Measurements from ENCODE around the gene RNF213. TPM values are rescaled to one million over a fixed set of nuclear protein-coding genes. Genes with fewer than 3 reads are reported as not detected.

The RNF213 gene
- total RNA-seq, 1 experiment from 2014 or later, result 13.0 TPM

DNA sequence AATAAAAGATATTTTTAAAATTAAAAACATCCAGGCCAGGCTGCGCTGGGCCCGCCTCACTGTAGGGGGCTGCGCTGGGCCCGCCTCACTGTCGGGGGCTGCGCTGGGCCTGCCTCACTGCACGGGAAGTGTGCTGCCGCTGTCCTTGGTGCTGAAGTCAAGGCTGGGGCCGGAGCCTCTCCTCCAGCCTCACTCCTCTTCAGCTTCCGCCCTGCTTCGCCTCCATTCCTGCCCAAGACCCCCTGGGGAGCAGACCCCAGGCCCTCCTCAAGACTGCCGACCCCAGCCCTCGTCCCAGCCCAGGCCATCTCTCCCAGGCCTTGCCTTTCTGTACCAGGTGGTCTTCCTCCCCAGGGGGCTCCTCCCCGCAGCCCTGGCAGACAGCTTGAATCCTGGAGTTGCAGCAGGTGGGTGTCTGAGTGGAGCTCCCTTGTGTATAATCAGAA lies 180.5 kb downstream of the RNF213 start:
- peaks cover 14% of the 10 kb centered on the region for H3K27me3 ChIP-seq
- H3K27ac ChIP-seq, result no peak overlapping the region
- peak; percentile 89 to 92 for DNase-seq
- H3K4me3 ChIP-seq, result no peak overlapping the region
- no peaks in the 10 kb centered on the region for H3K4me1 ChIP-seq
- H3K36me3 ChIP-seq, result no peaks in the 10 kb centered on the region
- H3K9me3 ChIP-seq (replicated peaks), result 0 out of 2 replicates have a peak, but pooled peaks cover 4% of the 10 kb centered on the region

- DNase-seq, result no peak
- H3K27me3 ChIP-seq, result peaks cover 14% of the 10 kb centered on the region
- H3K36me3 ChIP-seq, result no peaks in the 10 kb centered on the region
- H3K27ac ChIP-seq, result no peak overlapping the region
- no peaks in the 10 kb centered on the region for H3K9me3 ChIP-seq (replicated peaks)
- no peak overlapping the region for H3K4me3 ChIP-seq
- no peaks in the 10 kb centered on the region for H3K4me1 ChIP-seq
Observed at GRCh38 chr17:80441598-80442322, 181.1 kb downstream of the RNF213 start.

GRCh38 chr17:80442323-80442659 lies 181.6 kb downstream of the RNF213 start:
- Histone ChIP-seq H3K27me3 (peaks cover 14% of the 10 kb centered on the region), H3K4me1 (no peaks in the 10 kb centered on the region), H3K27ac (no peak overlapping the region), H3K4me3 (no peak overlapping the region), H3K36me3 (no peaks in the 10 kb centered on the region), H3K9me3 (replicated peaks) (no peaks in the 10 kb centered on the region)
- DNase-seq, result no peak

- no peak for DNase-seq
- H3K4me3 ChIP-seq, result no peak overlapping the region
- H3K36me3 ChIP-seq, result no peaks in the 10 kb centered on the region
- H3K27me3 ChIP-seq, result peaks cover 14% of the 10 kb centered on the region
- no peaks in the 10 kb centered on the region for H3K4me1 ChIP-seq
- no peak overlapping the region for H3K27ac ChIP-seq
- no peaks in the 10 kb centered on the region for H3K9me3 ChIP-seq (replicated peaks)
Observed at GRCh38 chr17:80442764-80443163, 182.1 kb downstream of the RNF213 start.

DNA sequence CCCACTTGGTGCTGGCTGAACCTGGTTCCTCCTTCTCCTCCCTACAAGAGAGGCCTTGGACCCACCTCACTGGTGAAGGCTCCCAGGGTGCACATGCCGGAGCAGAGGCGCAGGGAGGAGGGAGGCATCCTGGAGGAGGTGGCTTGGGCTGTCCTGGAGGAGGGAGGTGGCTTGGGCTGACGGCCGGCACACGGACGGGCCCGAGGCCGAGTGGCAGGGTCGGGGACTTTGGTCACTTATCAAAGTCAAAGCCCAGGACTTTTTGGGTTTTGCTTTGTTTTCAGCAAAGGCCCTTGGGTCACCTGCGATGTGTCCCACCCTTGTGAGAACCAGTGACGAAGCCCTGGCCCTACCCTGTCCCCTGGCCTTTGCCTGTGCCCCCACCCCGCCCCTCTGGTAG lies 182.8 kb downstream of the RNF213 start:
- Histone ChIP-seq H3K27ac (no peak overlapping the region), H3K4me1 (no peaks in the 10 kb centered on the region), H3K4me3 (no peak overlapping the region), H3K9me3 (replicated peaks) (no peaks in the 10 kb centered on the region), H3K27me3 (peaks cover 19% of the 10 kb centered on the region), H3K36me3 (no peaks in the 10 kb centered on the region)
- no peak for DNase-seq

DNA sequence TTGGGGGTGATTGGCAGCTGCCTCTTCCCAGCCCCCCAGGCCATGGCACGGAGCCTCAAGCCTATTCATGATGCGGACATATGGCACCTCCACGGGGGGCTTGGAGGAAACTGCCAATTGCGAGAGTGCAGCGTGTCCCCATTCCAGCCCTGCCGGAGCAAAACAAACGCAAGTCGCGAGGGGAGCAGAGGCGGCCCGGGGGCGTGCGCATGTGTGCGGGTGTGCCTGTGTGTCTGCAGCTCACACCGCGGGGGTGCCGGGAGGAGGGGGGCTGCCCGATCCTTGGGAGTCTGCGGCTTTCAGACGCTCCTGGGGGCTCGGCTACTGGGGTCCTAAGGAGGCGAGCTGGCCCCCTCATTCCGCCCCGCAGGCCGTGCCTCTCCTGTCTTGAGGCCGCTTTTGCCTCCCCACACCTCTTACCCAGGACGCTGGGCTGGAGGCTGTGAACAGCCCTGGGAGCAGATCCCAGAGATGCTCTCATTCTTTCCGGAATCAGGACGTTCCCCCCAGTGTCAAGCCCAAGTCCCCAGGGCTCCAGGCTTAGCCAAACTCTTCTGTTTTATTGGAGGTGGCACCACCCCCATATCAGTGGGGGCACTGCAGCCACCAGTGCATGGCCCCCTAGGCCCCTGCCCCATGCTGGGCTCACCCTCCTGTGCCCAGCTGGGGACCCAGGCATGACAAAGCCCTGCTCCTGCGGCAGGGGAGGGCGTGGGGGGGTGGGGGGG lies 183.4 kb downstream of the RNF213 start:
- Histone ChIP-seq H3K4me1 (no peaks in the 10 kb centered on the region), H3K27ac (no peak overlapping the region), H3K9me3 (replicated peaks) (no peaks in the 10 kb centered on the region), H3K4me3 (no peak overlapping the region), H3K27me3 (peaks cover 20% of the 10 kb centered on the region), H3K36me3 (no peaks in the 10 kb centered on the region)
- DNase-seq, result no peak

GRCh38 chr17:80444644-80444979 lies 184.0 kb downstream of the RNF213 start:
- no peaks in the 10 kb centered on the region for H3K36me3 ChIP-seq
- no peaks in the 10 kb centered on the region for H3K4me1 ChIP-seq
- no peaks in the 10 kb centered on the region for H3K9me3 ChIP-seq (replicated peaks)
- H3K27ac ChIP-seq, result no peak overlapping the region
- peaks cover 26% of the 10 kb centered on the region for H3K27me3 ChIP-seq
- DNase-seq, result no peak
- no peak overlapping the region for H3K4me3 ChIP-seq

GRCh38 chr17:80445007-80445725 lies 184.5 kb downstream of the RNF213 start:
- no peak overlapping the region for H3K4me3 ChIP-seq
- no peak for DNase-seq
- H3K27ac ChIP-seq, result no peak overlapping the region
- peaks cover 31% of the 10 kb centered on the region for H3K27me3 ChIP-seq
- H3K4me1 ChIP-seq, result no peaks in the 10 kb centered on the region
- H3K36me3 ChIP-seq, result no peaks in the 10 kb centered on the region
- no peaks in the 10 kb centered on the region for H3K9me3 ChIP-seq (replicated peaks)

- no peaks in the 10 kb centered on the region for H3K36me3 ChIP-seq
- no peak overlapping the region for H3K27ac ChIP-seq
- no peaks in the 10 kb centered on the region for H3K9me3 ChIP-seq (replicated peaks)
- H3K4me3 ChIP-seq, result no peak overlapping the region
- no peak for DNase-seq
- peaks cover 35% of the 10 kb centered on the region for H3K27me3 ChIP-seq
- H3K4me1 ChIP-seq, result no peaks in the 10 kb centered on the region
Observed at GRCh38 chr17:80445726-80446110, 185.1 kb downstream of the RNF213 start.

DNA sequence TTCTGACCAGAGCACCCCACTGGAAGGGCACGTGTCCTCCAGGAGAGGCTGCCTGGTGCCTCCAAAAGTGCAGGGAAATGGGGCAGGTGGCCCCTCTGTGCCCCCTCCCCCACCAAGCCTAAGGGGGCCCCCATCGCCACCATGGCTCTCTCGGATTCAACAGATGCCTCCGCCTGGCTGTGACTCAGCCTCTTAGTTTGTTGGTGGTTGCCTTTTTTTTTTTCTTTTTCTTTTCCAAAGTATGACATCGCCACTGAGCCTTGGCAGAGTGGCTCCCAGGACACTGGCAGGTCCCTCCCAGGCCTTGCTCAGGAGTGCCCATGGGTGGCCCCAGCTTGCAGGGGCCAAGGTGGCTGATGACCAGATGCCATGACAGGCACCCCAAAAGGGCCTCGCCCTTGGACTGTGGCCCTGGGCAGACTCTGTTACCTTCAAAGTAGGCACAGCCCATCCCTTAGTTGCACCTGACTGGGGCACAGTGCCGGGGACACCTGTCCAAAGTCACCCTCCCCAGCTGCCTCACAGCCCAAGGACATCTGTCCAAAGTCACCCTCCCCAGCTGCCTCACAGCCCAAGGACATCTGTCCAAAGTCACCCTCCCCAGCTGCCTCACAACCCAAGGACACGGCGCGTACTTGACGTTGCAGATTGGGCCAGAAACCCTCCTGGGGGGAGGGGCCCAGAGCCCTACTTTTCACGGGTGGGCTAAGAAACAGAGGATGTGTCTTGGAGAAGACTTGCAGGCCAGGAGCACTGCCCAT lies 186.2 kb downstream of the RNF213 start:
- Histone ChIP-seq H3K36me3 (no peaks in the 10 kb centered on the region), H3K27ac (no peak overlapping the region), H3K4me1 (no peaks in the 10 kb centered on the region), H3K4me3 (no peak overlapping the region), H3K9me3 (replicated peaks) (no peaks in the 10 kb centered on the region), H3K27me3 (peaks cover 38% of the 10 kb centered on the region)
- no peak for DNase-seq

- no peak for DNase-seq
- no peak overlapping the region for H3K27ac ChIP-seq
Observed at GRCh38 chr17:80447790-80448189, 187.1 kb downstream of the RNF213 start.

More at GRCh38 chr17:80447790-80448189, 187.1 kb downstream of the RNF213 start:
- Histone ChIP-seq H3K36me3 (no peaks in the 10 kb centered on the region), H3K4me3 (no peak overlapping the region), H3K9me3 (replicated peaks) (no peaks in the 10 kb centered on the region), H3K27me3 (peaks cover 38% of the 10 kb centered on the region), H3K4me1 (no peaks in the 10 kb centered on the region)

Other genes with a start within 250 kb of the RNF213 start
- 60.6 and 61.6 TPM in 2 replicates for gene TBC1D16, start 225.0 kb upstream of the RNF213 start, total RNA-seq (2014; rRNA removed; shearing (Covaris generic))
- gene CCDC40, start 224.2 kb upstream of the RNF213 start, total RNA-seq (2014; rRNA removed; shearing (Covaris generic)), result 8.8 and 11.3 TPM in 2 replicates
- gene GAA, start 159.3 kb upstream of the RNF213 start, total RNA-seq (2014; rRNA removed; shearing (Covaris generic)), result 17.5 and 23.1 TPM in 2 replicates
- gene EIF4A3, start 113.7 kb upstream of the RNF213 start, total RNA-seq (2014; rRNA removed; shearing (Covaris generic)), result 362 and 371 TPM in 2 replicates
- gene CARD14, start 90.8 kb upstream of the RNF213 start, total RNA-seq (2014; rRNA removed; shearing (Covaris generic)), result 0.32 and 0.33 TPM in 2 replicates
- 18.3 and 19.3 TPM in 2 replicates for gene SGSH, start 40.5 kb upstream of the RNF213 start, total RNA-seq (2014; rRNA removed; shearing (Covaris generic))
- gene SLC26A11, start 40.4 kb upstream of the RNF213 start, total RNA-seq (2014; rRNA removed; shearing (Covaris generic)), result 8.6 and 14.7 TPM in 2 replicates
- gene ENDOV, start 154.3 kb downstream of the RNF213 start, total RNA-seq (2014; rRNA removed; shearing (Covaris generic)), result 6.6 and 10.4 TPM in 2 replicates
- gene NPTX1, start 215.8 kb downstream of the RNF213 start, total RNA-seq (2014; rRNA removed; shearing (Covaris generic)), result not detected in 2 replicates

Measured in SJCRH30 (cell line).